K562 (cell line): ENCODE data around the gene PRSS57. TPM values are rescaled to one million over a fixed set of nuclear protein-coding genes. Genes with fewer than 3 reads are reported as not detected.
A peak's percentile ranks its signal among the peaks of the same experiment; 100 is the strongest.

Experiments
- ATAC-seq: fragments of 200-7000 bp; cut with Tn5 transposase; 3 replicates; pipeline ENCODE4 v1.9.1; 2020; ENCODE audit warnings: moderate library complexity
- BruUV-seq: library from RNA; stranded (reverse); fragments of 400-500 nt; replicated peaks from 2 replicates; lab custom pipeline; 2021; lab: Mats Ljungman, UMichigan
- CTCF ChIA-PET: fragments of 300-600 bp; formaldehyde crosslinking; extraction: SDS; loops from one replicate; lab custom pipeline; 2021; ENCODE audit warnings: low intra/inter-chr PET ratio; lab: Yijun Ruan, JAX
- POLR2A ChIA-PET: fragments of 300-600, 350-650 bp; sonication (Branson Sonifier 250); formaldehyde crosslinking; extraction: SDS; loops from one replicate; lab custom pipeline; 2021; ENCODE audit warnings: antibody characterized with exemption, inconsistent platforms; lab: Yijun Ruan, JAX
- DNase-seq, 4 experiments: peaks; one replicate each; pipeline versions ENCODE4 v3.0.0 to v3.0.0-alpha.2; 2011 to 2018; ENCODE audit warnings: low spot score in 3 of 4, mixed read lengths in 3 of 4; ENCODE audit errors: extremely low read depth in 1 of 4
- FAIRE-seq: peaks from 2 replicates; lab custom pipeline; 2011; peaks lifted over from hg19 to GRCh38; lab: Jason Lieb, UNC
- H2AFZ ChIP-seq: 2 replicates; pipeline ENCODE4 v1.6.0; 2011; ENCODE audit warnings: low read depth, low read length, control low read depth, inconsistent platforms
- H3K27ac ChIP-seq: fragments of 200-600 bp; 3 replicates; pipeline ENCODE4 v1.8.0; 2011; ENCODE audit warnings: low read depth, mild to moderate bottlenecking, control low read depth, inconsistent platforms, low read length, moderate library complexity, mixed read lengths; ENCODE audit errors: extremely low read depth
- H3K27me3 ChIP-seq, 2 experiments: fragments of 300-600 bp in 1 of 2; 2 replicates in 1 of 2; 3 replicates in 1 of 2; pipeline versions ENCODE4 v1.6.0 to v1.8.0; 2011; ENCODE audit warnings: inconsistent platforms in 2 of 2, low read length in 2 of 2, mild to moderate bottlenecking in 1 of 2, mixed read lengths in 1 of 2, moderate library complexity in 1 of 2; ENCODE audit not compliant: control insufficient read depth in 2 of 2, insufficient read depth in 2 of 2
- H3K36me3 ChIP-seq: fragments of 300-600 bp; 3 replicates; pipeline ENCODE4 v1.8.0; 2011; ENCODE audit warnings: mild to moderate bottlenecking, low read length, inconsistent platforms; ENCODE audit not compliant: control insufficient read depth, insufficient read depth
- H3K4me1 ChIP-seq, 2 experiments: fragments of 200-600 bp in 1 of 2; replicated peaks in 1 of 2; 2 replicates in 1 of 2; 3 replicates in 1 of 2; pipeline versions ENCODE4 v1.5.1 to v1.8.0; 2011; ENCODE audit warnings: inconsistent platforms in 2 of 2, low read length in 2 of 2, mild to moderate bottlenecking in 1 of 2, mixed read lengths in 1 of 2, moderate library complexity in 1 of 2; ENCODE audit not compliant: control insufficient read depth in 2 of 2, insufficient read depth in 2 of 2
- H3K4me2 ChIP-seq: 2 replicates; pipeline ENCODE4 v1.6.1; 2011; ENCODE audit warnings: low read length, control low read depth, inconsistent platforms, mixed read lengths; ENCODE audit not compliant: insufficient read depth
- H3K4me3 ChIP-seq: fragments of 200-600 bp; sonication (generic), shearing (Covaris generic); 2 replicates; pipeline ENCODE4 v1.5.1; 2016; ENCODE audit warnings: control low read depth, inconsistent platforms
- H3K79me2 ChIP-seq: fragments of 200-600 bp; 3 replicates; pipeline ENCODE4 v1.8.0; 2011; ENCODE audit warnings: low read length, inconsistent platforms; ENCODE audit not compliant: control insufficient read depth, insufficient read depth
- H3K9ac ChIP-seq, 2 experiments: 2 replicates each; pipeline versions ENCODE4 v1.6.0 to v1.6.1; 2011; ENCODE audit warnings: low read depth in 2 of 2, low read length in 2 of 2, control low read depth in 1 of 2, inconsistent platforms in 1 of 2, mild to moderate bottlenecking in 1 of 2, mixed read lengths in 1 of 2; ENCODE audit not compliant: insufficient read depth in 1 of 2
- H3K9me1 ChIP-seq: one replicate; pipeline ENCODE4 v1.6.0; 2011; ENCODE audit warnings: inconsistent platforms, mild to moderate bottlenecking, low read length, moderate library complexity; ENCODE audit not compliant: control insufficient read depth, insufficient read depth
- H3K9me3 ChIP-seq: replicated peaks from 2 replicates; pipeline ENCODE4 v1.5.1; 2011; ENCODE audit warnings: low read depth, low read length, inconsistent platforms; ENCODE audit not compliant: control insufficient read depth, insufficient read depth
- H4K20me1 ChIP-seq: replicated peaks from 2 replicates; pipeline ENCODE4 v1.6.1; 2011; ENCODE audit warnings: low read length, inconsistent platforms, mixed read lengths; ENCODE audit not compliant: control insufficient read depth, insufficient read depth
- BRD4 ChIP-seq: fragments of 200-600 bp; sonication (generic); IDR thresholded peaks from 2 replicates; pipeline ENCODE4 v1.6.1; 2017; ENCODE audit warnings: inconsistent platforms
- CHD1 ChIP-seq: fragments of 200-600 bp; sonication (generic); IDR thresholded peaks from one replicate; pipeline ENCODE4 v1.6.1; 2012; ENCODE audit warnings: mild to moderate bottlenecking, moderate library complexity, low read length, inconsistent platforms
- CXXC5 ChIP-seq: fragments of 250-450 bp; sonication (Bioruptor Pico); IDR thresholded peaks from 2 replicates; pipeline ENCODE4 v1.8.0; 2022; ENCODE audit warnings: inconsistent platforms, mild to moderate bottlenecking, moderate library complexity
- FOS ChIP-seq: IDR thresholded peaks from 3 replicates; pipeline ENCODE4 v1.6.1; 2011; ENCODE audit not compliant: insufficient read length; ENCODE audit errors: extremely low read depth
- FOXP1 ChIP-seq: sonication (generic); formaldehyde crosslinking; IDR thresholded peaks from 2 replicates; pipeline ENCODE4 v1.8.0; 2022; ENCODE audit warnings: mild to moderate bottlenecking, missing genetic modification reagents
- HIVEP1 ChIP-seq: fragments of 250-450 bp; sonication (Bioruptor Pico); IDR thresholded peaks from 2 replicates; pipeline ENCODE4 v1.4.0; 2020; ENCODE audit warnings: mild to moderate bottlenecking
- KDM4B ChIP-seq, 2 experiments: fragments of 450-650 bp in 1 of 2; sonication (generic) in 1 of 2; IDR thresholded peaks; 2 replicates each; pipeline ENCODE4 v1.6.1; 2016 to 2017; ENCODE audit warnings: borderline replicate concordance in 2 of 2, antibody characterized with exemption in 1 of 2, low read depth in 1 of 2, mild to moderate bottlenecking in 1 of 2
- NELFE ChIP-seq: IDR thresholded peaks from 2 replicates; pipeline ENCODE4 v1.6.1; 2011; ENCODE audit warnings: mild to moderate bottlenecking; ENCODE audit not compliant: insufficient read depth, insufficient read length
- PHF21A ChIP-seq: fragments of 450-650 bp; IDR thresholded peaks from 2 replicates; pipeline ENCODE4 v1.6.1; 2017; ENCODE audit warnings: low read depth, borderline replicate concordance
- POU5F1 ChIP-seq: fragments of 150-350 bp; IDR thresholded peaks from 2 replicates; pipeline ENCODE4 v1.6.1; 2014; ENCODE audit warnings: borderline replicate concordance, low read length, low read depth, mild to moderate bottlenecking; ENCODE audit not compliant: partially characterized antibody
- RNF2 ChIP-seq: sonication (generic); IDR thresholded peaks from 2 replicates; pipeline ENCODE4 v1.6.1; 2016
- ZNF589 ChIP-seq: fragments of 200-800 bp; sonication (Bioruptor generic); IDR thresholded peaks from 2 replicates; pipeline ENCODE4 v1.6.1; 2016; ENCODE audit warnings: low read depth, missing genetic modification characterization, missing compliant biosample characterization
- ZNF76 ChIP-seq: fragments of 250-450 bp; sonication (Bioruptor Pico); IDR thresholded peaks from 2 replicates; pipeline ENCODE4 v1.4.0; 2020; ENCODE audit warnings: mild to moderate bottlenecking, moderate library complexity, borderline replicate concordance
- ZNF77 ChIP-seq: fragments of 250-450 bp; sonication (Bioruptor Pico); IDR thresholded peaks from 2 replicates; pipeline ENCODE4 v1.5.0; 2020
- ZSCAN29 ChIP-seq: fragments of 450-650 bp; IDR thresholded peaks from 2 replicates; pipeline ENCODE4 v1.6.1; 2017
- ZZZ3 ChIP-seq: fragments of 450-650 bp; IDR thresholded peaks from 2 replicates; pipeline ENCODE4 v1.6.1; 2016; ENCODE audit warnings: antibody characterized with exemption, mild to moderate bottlenecking, moderate library complexity
- WGBS: fragments of 100-300 bp; shearing (Covaris generic); methylation state at CpG from one replicate; pipeline ENCODE4 v1.1.6; 2016; ENCODE audit warnings: low coverage, mixed read lengths; ENCODE audit not compliant: insufficient coverage; ENCODE audit errors: missing lambda C conversion rate; 5-methylcytosine and 5-hydroxymethylcytosine counted together
- in situ Hi-C: fragments of 300-500 bp; cut with MboI; formaldehyde crosslinking; loops from 4 replicates; pipeline ENCODE4 v1.15.0; 2018; ENCODE audit warnings: inconsistent platforms, mixed read lengths
- intact Hi-C: fragments of 100-400 bp; cut with micrococcal nuclease; formaldehyde crosslinking; loops from 2 replicates; pipeline ENCODE4 v1.14.2; 2022
- polyA plus RNA-seq, 8 experiments: library from polyadenylated mRNA; depleted of rRNA in 4 of 8; stranded (reverse) in 5 of 8; unstranded in 3 of 8; fragments of >200 nt; fragmentation: Nextera tagmentation in 2 of 8; fragmentation: Illumina TruSeq in 1 of 8; extraction: Ambion mirVana in 2 of 8; extraction: Trizol in 1 of 8; gene quantifications; 2 replicates each; pipeline versions ENCODE4 v1.2.1 to v1.2.3, GENCODE V29; 2011 to 2014; ENCODE audit warnings: inconsistent platforms in 1 of 8, missing spikeins in 1 of 8
- total RNA-seq, 7 experiments: library from RNA; depleted of rRNA in 6 of 7; stranded (reverse); fragments of >200 nt in 6 of 7; fragmentation: Illumina TruSeq in 2 of 7; extraction: Trizol in 2 of 7; gene quantifications; 2 replicates each; pipeline versions ENCODE4 v1.2.1 to v1.2.3, GENCODE V29; 2011 to 2021; ENCODE audit warnings: low replicate concordance in 1 of 7
- TF ChIP-seq, protein P1 (sequence below): sonication (generic); formaldehyde crosslinking; IDR thresholded peaks from 2 replicates; pipeline ENCODE4 v1.8.0; 2023; ENCODE audit warnings: mild to moderate bottlenecking, missing genetic modification reagents

PRSS57 gene
- total and polyA plus RNA-seq, 9 of the 15 experiments (the other 6 are each of a cell fraction or from before 2014, with no cell fraction given), result 0.06 to 2.5 (median 1.3) TPM; not detected in 3

GRCh38 chr19:648904-649801, 46.1 kb downstream of the PRSS57 start (continued):
- no peak for TF ChIP-seq ZNF589
- no peak for TF ChIP-seq POU5F1
- TF ChIP-seq ZNF76 (CRISPR knock-in tag), result no peak

DNA sequence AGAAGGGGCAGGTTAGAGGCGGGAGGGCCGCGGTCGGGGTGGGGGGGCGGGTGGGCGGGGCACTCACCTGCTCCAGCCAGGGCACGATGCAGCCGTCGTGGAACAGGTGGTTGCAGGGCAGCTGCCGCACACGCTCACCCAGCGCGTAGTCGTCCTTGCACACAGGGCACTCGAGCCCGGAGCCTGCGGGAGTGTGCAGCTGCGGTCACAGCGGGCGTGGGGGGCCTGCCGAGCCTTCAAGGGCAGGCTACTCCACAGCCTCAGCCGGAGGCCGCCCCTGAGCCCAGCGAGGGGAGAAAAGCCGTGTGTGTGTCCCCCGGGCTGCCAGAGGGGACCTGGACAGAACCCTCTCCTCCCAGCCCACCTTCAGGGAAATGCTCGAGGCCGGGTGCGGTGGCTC, 46.9 kb downstream of the PRSS57 start:
- H3K4me1 ChIP-seq, result peaks cover 0 to 32% of the 10 kb centered on the region in 2 experiments; a peak in 2 of 5 replicates
- H3K9ac ChIP-seq, result no peak overlapping the region
- no peak overlapping the region for H3K27ac ChIP-seq
- peak in 1 of 4 experiments; percentile 30 for DNase-seq
- H3K4me2 ChIP-seq, result no peak overlapping the region
- ChIA-PET POLR2A (interaction anchor here (0.6 to 1.6 kb wide), 3 partner anchors 9 to 13 kb away, joined by 3 to 4 read pairs (median 4); no protein-coding TSS in a partner anchor), CTCF (no interaction called here)
- intact Hi-C loops (no loop called here), in situ Hi-C loops (no loop called here)
- no peak for FAIRE-seq
- H3K79me2 ChIP-seq, result peaks cover 14% of the 10 kb centered on the region
- H3K27me3 ChIP-seq, result no peaks in the 10 kb centered on the region
- no peaks in the 10 kb centered on the region for H3K9me3 ChIP-seq
- H3K9me1 ChIP-seq, result no peaks in the 10 kb centered on the region
- TF ChIP-seq HIVEP1 (no peak), CXXC5 (no peak), ZZZ3 (no peak), FOS (no peak), KDM4B (IDR thresholded peaks at IDR 0.05; ENCODE audit: borderline replicate concordance in 2 of 2, low read depth in 1 of 2) (no peak), ZSCAN29 (no peak), ZNF77 (no peak), BRD4 (no peak), NELFE (no peak), RNF2 (no peak), PHF21A (no peak), CHD1 (no peak), FOXP1 (CRISPR knock-in tag) (no peak)
- TF ChIP-seq, protein P1, sequence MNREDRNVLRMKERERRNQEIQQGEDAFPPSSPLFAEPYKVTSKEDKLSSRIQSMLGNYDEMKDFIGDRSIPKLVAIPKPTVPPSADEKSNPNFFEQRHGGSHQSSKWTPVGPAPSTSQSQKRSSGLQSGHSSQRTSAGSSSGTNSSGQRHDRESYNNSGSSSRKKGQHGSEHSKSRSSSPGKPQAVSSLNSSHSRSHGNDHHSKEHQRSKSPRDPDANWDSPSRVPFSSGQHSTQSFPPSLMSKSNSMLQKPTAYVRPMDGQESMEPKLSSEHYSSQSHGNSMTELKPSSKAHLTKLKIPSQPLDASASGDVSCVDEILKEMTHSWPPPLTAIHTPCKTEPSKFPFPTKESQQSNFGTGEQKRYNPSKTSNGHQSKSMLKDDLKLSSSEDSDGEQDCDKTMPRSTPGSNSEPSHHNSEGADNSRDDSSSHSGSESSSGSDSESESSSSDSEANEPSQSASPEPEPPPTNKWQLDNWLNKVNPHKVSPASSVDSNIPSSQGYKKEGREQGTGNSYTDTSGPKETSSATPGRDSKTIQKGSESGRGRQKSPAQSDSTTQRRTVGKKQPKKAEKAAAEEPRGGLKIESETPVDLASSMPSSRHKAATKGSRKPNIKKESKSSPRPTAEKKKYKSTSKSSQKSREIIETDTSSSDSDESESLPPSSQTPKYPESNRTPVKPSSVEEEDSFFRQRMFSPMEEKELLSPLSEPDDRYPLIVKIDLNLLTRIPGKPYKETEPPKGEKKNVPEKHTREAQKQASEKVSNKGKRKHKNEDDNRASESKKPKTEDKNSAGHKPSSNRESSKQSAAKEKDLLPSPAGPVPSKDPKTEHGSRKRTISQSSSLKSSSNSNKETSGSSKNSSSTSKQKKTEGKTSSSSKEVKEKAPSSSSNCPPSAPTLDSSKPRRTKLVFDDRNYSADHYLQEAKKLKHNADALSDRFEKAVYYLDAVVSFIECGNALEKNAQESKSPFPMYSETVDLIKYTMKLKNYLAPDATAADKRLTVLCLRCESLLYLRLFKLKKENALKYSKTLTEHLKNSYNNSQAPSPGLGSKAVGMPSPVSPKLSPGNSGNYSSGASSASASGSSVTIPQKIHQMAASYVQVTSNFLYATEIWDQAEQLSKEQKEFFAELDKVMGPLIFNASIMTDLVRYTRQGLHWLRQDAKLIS, result no peak
- no peak for ATAC-seq
- no peak overlapping the region for H3K4me3 ChIP-seq
- no TSS peak for BruUV-seq
- peaks cover 81% of the 10 kb centered on the region; the same call in 2 of the 3 replicates for H3K36me3 ChIP-seq
- WGBS, result 100% methylated on average over 20 of the region's 29 CpGs
- peaks cover under 1% of the 10 kb centered on the region; the same call in 1 of the 2 replicates for H4K20me1 ChIP-seq
- no peak overlapping the region for H2AFZ ChIP-seq
